ENCODE results near the gene NCKAP1.
"Not testable (repeated sequence)": the region's sequence is repeated elsewhere in the genome, so short reads cannot be mapped to it uniquely, and the experiment has no call there.

NCKAP1 gene

DNA sequence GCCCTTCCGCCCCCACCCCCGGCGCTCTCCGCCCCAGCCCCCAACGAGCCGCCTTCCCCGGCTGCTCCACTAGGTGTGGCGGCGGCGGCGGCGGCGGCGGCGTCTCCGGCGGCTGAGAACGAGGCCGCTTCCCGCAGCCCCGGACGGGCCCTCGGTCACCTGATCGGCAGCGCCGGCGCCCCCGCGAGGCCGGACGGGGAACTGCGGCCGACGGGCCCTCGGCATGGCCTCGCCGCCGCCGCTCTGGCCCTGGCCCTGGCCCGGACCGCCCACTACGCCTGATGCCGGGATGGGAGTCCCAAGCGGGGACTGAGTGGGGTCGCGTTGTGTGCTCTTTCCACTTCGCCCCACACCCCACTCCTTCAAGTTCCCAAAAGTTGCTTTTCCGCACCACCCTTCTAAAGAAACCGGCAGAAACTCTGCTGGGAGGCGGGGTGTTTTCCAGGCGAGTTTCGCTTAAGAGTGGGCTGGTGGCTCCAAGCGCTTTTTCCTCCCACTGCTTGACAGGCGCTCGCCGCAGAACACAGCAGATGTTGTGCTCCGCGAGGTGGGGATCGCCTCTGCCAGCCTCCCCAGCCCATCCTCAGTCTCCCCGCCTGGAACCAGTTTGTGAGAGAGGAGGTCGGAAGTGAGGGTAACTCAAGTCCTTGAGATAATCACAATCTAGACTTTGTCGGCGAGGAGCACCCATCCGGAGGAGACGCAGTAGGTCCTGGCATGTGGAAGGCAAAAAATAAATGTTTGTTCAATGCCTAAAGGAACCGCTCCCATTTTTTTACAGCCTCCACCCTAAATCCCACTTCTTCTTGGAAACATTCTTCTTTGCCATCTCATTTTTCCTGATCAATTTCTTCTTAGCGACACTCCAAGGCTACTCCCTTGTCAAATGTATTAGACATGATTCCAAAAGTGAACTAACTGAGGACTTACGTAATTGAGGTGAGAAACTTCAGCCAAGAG, at the start of gene NCKAP1:
Gene NCKAP1 (minus strand): TSS at position 117 of the 960 bp plus-strand sequence. CDS start 358 bp downstream, outside the sequence.
- DNase-seq (ENCODE audit: low read depth in 3 of 3) = peak; percentile 66 to 84 (median 72)

- DNase-seq (ENCODE audit: low read depth in 3 of 3) = no peak
Measured at GRCh38 chr2:183081911-183082310, 43.7 kb upstream of the NCKAP1 start.

DNA sequence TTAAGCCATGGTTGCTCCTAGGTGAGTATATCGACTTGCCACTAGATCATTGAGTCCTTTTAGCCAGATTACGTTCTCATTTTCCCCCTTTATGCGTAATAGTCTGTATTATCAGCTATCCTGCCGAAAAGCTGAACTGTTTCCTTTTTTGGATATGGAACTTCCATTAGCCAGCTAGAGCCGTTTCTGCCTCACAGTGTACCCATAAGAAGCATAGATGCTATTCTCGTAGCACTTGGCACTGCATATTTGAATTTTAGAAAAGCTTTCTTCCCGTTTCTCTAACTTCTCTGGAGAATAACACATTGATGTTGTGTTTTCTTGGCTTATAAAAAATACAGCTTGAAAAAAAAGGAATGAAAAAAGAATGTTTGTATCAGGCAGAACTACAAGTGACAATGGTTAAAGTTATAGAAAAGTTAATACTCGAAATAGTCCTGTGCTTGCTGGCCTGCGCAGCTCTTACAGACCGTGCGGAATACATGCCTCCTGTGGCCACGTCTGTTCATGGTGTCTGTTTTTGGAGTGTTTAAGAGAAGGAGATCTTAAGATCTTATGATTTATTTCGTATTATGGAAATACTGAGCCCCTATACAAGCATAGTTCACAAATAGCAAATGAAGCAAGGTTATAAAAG, 41.0 kb upstream of the NCKAP1 start:
- no peak for DNase-seq (ENCODE audit: low read depth in 3 of 3)

GRCh38 chr2:183078464-183079138, 40.3 kb upstream of the NCKAP1 start, which contains the start of gene DUSP19:
Gene DUSP19, plus strand, starts transcription at chr2:183078747. Its CDS starts 187 bp downstream, at chr2:183078934.
- peak; percentile 58 to 75 (median 70) for DNase-seq (ENCODE audit: low read depth in 3 of 3)

GRCh38 chr2:183078163-183078463, 39.9 kb upstream of the NCKAP1 start:
- no peak for DNase-seq (ENCODE audit: low read depth in 3 of 3)

DNA sequence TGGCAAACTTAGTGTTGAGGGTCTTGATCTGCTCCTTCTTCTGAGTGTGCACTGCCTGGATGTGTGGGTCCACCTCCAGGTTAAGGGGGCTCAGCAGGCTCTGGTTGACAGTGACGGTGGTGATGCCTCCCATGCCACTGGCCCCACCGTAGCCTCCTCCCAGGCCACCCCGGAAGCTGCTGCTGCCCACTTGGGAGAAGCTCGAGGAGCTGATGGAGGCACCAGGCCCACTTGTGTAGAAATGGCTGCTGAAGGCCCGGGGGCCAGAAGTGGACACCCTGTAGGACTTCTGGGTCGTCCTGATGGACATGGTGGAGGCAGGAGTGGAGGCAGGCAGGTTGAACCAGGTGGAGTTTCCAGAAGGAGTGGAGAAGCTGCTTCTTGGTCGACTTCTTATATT, 33.9 kb upstream of the NCKAP1 start:
- DNase-seq (ENCODE audit: low read depth in 3 of 3) = no peak

DNA sequence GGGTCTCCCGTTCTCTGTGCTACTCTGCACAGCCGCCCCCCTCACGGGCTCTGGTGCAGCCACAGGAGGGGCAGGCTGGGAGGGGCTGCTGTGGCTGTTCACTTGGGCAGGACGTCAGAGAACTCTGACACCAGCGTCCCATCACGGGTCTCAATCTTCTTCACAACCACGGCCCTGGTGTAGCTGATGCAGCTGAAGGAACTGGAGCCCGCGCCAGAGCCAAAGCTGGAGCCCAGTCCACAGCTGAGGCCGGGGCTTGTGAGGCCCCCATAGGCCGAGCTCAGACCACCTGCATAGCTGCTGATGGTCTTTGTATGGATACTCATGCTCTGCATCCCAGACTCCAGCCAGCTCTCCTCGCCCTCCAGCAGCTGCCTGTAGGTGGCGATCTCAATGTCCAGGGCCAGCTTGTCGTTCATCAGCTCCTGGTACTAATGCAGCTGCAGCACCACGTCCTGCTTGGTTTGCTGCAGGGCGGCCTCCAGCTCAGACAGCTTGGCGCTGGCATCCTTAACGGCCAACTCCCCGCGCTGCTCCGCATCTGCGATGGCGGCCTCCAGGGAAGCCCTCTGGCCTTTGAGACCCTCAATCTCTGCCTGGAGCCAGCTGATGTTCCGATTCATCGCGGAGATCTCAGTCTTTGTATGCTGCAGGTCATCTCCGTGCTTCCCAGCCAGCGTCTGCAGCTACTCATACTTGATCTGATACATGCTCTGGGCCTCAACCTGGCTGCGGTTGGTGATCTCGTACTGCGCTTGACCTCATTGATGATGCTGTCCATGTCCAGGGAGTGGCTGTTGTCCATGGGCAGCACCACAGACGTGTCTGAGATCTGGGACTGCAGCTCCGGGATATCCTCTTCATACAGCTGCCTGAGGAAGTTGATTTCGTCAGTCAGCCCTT, 32.9 kb upstream of the NCKAP1 start:
- DNase-seq (ENCODE audit: low read depth in 3 of 3) = no peak

DNA sequence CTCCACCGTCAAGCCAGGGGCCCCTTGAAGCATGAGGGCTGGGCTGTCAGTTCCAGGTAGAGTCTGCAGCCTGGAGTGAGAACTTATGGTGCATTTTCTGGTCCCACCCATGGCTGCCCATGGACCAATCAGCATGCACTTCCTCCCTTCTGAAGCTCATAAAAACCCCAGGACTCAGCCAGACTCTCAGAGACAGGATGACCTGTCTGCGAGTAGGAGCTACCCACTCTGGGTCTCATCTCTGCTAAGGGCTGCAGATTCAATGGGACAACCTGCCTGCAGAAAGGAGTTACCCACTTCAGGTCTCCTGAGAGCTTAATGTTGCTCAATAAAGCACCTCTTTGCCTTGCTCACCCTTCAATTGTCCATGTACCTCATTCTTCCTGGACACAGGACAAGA, 30.9 kb upstream of the NCKAP1 start:
- no peak for DNase-seq (ENCODE audit: low read depth in 3 of 3)

DNA sequence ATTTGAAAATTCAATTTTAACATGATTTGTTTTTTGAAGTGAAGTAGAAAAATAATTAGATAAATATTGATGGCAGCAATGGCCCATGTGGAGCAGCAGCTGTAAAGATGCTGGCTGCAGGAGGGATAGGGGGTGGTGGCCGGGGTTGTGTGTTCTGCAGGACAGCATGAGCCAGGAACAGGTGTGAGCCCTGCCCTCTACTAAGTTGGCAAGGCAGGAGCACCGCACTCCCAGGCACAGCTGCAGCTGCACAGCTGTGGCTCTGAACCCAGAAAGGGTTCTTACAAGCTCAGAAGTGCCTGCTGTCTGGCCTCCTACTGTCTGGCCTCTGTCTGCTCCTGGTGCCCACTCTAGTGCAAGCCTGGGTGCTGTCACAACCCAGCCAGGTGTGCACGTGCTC, 30.3 kb upstream of the NCKAP1 start:
- DNase-seq (ENCODE audit: low read depth in 3 of 3) = no peak

DNA sequence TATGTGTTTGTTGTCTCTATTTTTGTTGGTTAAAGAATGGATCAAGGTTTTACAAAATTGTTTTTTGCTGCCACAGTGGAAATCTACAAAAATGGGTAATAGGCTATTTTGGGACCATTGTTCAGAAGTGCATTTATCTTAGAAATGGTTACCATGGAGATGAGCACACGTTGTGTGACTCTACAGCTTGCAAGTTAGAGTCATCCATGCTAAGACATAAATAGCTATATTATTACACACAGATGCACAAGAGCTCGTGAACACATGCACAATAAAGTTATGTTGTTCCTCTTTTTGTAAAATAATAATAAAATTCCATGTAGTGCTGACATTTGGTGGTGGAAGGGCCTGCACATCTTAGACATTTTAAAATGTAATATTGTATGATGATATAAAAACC, 24.8 kb upstream of the NCKAP1 start:
- DNase-seq (ENCODE audit: low read depth in 3 of 3) = no peak

DNA sequence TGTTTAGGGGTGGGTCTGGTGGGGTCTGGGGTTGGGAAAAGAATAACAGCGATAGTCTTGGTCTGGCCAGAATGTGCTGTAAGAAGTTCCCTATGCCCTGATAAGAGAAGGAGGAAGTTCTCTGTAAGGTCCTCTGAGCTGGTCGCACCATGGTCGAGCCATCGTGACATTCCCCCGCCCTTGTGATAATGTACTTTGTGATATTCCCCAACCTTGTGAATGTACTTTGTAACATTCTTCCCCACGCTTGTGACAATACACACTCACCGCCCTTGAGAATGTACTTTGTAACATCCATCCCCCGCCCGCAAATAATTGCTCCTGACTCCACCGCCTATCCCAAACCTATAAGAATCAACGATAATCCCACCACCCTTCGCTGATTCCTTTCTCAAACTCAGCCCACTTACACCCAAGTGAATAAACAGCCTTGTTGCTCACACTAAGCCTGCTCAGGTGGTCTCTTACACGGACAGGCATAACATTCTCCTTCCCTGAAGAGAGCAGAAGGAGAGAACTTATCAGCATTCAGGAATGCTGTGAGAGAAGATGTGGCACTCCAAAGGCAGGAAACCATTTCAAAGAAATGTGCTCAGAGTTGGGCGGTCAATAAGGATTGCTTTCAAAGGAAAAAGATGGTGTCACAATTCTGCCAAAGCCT, 22.4 kb upstream of the NCKAP1 start:
- no peak for DNase-seq (ENCODE audit: low read depth in 3 of 3)

- no peak for DNase-seq (ENCODE audit: low read depth in 3 of 3)
Measured at GRCh38 chr2:183059561-183059960, 21.3 kb upstream of the NCKAP1 start.

- no peak for DNase-seq (ENCODE audit: low read depth in 3 of 3)
Measured at GRCh38 chr2:183057333-183057985, 19.2 kb upstream of the NCKAP1 start.

DNA sequence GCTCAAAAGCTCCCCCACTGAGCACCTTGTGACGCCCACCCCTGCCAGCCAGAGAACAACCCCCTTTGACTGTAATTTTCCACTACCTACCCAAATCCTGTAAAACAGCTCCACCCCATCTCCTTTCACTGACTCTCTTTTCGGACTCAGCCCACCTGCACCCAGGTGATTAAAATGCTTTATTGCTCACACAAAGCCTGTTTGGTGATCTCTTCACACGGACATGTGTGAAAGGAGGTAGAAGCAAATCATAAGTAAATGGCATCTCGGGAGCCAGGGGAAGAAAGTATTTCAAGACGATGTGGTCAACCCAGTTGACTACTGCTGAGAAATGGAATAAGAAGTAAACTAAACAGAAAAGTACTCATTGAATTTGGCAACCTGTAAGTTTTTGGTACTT, 11.2 kb upstream of the NCKAP1 start:
- no peak for DNase-seq (ENCODE audit: low read depth in 3 of 3)

- DNase-seq (ENCODE audit: low read depth in 3 of 3) = not testable (repeated sequence)
Measured at GRCh38 chr2:183047486-183048125, 9.3 kb upstream of the NCKAP1 start.

GRCh38 chr2:183043580-183043979, 5.3 kb upstream of the NCKAP1 start:
- DNase-seq (ENCODE audit: low read depth in 3 of 3) = not testable (repeated sequence)

DNA sequence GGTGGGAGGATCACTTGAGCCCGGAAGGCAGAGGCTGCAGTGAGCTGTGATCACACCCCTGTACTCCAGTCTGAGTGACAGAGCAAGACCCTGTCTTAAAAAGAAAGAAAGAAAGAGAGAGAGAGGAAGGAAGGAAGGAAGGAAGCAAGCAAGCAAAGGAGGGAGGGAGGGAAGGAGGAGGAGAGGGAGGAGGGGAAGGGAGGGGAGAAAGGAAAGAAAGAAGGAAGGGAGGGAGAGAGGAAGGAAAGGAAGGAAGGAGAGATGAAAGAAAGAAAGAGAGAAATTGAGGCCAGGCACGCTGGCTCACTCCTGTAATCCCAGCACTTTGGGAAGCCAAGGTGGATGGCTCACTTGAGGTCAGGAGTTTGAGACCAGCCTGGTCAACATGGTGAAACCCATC, 2.3 kb upstream of the NCKAP1 start:
- DNase-seq (ENCODE audit: low read depth in 3 of 3) = no peak

DNA sequence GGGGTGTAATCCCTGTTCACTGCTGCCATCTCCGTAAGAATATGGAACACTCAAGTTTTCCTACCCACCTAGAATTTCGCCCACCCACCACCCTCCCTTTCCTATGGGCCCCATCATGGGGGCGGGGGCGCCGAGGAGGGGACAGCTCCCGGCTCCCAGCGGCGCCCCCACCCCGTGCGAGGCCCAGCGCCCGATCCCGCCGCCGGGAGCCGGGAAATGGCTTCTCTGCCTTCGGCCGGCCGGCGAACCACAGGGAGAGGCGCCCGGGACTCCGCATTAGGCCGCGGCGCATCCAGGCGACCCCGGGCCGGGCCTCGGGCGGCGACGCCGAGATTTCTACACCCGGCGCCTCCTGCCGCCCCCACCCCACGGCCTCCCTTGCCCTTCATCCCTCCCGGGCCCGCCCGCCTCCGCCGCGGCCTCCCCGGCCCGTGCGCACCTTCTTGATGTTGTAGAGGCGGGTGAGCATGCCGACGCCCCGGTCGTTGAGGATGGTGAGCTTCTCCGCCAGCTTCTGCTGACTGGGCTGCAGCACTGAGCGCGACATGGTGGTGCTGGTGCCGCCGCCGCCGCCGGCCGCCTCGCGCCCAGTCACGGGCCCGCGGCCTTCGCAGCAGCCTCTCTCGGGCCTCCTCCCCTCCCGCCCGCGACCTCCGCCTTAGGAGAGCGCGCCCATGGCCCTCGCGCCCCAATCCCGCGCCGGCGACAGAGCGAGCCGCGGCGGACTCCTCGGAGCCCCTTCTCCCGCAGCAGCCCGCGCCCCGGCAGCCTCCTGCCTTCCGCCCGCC, 510 bp downstream of the NCKAP1 start:
- peak in 1 of 3 experiments; percentile 34 for DNase-seq (ENCODE audit: low read depth in 3 of 3)

DNA sequence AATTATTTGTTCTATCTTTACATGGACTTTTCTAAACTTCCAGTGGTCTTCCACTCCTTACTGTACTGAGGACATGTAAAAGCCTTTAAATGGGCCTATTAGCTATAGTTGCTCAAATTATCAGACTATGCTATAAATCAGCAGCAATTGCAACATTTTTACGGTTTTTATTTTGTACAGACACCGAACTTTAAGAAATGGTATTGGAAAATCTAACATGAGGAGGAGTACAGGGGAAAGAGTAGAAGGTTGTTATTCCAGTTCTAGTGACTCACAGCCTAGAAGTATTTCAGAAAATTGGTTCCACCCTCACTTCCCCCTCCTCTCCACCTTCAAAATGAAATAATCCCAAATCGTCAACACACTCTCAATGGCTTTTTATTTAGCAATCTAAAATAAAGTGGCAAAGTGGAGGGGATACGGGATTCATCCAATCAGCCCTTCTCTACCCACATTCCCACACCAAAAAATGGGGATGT, 1.1 kb downstream of the NCKAP1 start:
- DNase-seq (ENCODE audit: low read depth in 3 of 3) = no peak
